DMS79 (cell line): Measurements from ENCODE around the gene STUB1.
A peak's percentile ranks its signal among the peaks of the same experiment; 100 is the strongest.

Experiments
- DNase-seq: peaks from one replicate; lab custom pipeline; 2025; lab: John Stamatoyannopoulos, UW

STUB1 gene

DNA sequence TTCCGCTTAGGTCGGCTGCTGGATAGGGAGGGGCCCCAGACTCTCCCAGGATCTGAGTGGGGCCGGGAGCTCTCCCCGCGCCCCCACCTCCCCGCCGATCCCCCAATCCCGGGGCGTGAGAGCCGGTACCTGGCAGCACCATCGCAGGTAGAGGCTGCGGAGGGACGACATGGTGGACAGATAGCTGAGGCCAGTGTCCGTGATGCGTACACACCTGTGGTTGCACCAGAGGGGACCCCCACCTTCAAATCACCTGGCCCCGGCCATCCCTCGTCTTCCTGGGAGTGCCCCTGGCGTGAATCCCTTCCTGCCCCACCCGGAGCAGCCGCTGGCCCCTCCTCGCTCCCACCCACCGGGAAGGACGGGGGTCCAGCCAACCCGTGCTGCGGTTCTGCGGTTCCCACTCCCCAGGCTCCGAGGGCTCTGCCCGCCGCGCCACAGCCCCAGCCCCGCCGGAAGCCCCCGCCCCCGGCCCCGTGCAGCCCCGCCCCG, 14.7 kb downstream of the STUB1 start:
- no peak for DNase-seq

GRCh38 chr16:695355-696089, 15.3 kb downstream of the STUB1 start:
- DNase-seq, result peak; percentile 94

GRCh38 chr16:698911-699671, 18.9 kb downstream of the STUB1 start:
- no peak for DNase-seq

DNA sequence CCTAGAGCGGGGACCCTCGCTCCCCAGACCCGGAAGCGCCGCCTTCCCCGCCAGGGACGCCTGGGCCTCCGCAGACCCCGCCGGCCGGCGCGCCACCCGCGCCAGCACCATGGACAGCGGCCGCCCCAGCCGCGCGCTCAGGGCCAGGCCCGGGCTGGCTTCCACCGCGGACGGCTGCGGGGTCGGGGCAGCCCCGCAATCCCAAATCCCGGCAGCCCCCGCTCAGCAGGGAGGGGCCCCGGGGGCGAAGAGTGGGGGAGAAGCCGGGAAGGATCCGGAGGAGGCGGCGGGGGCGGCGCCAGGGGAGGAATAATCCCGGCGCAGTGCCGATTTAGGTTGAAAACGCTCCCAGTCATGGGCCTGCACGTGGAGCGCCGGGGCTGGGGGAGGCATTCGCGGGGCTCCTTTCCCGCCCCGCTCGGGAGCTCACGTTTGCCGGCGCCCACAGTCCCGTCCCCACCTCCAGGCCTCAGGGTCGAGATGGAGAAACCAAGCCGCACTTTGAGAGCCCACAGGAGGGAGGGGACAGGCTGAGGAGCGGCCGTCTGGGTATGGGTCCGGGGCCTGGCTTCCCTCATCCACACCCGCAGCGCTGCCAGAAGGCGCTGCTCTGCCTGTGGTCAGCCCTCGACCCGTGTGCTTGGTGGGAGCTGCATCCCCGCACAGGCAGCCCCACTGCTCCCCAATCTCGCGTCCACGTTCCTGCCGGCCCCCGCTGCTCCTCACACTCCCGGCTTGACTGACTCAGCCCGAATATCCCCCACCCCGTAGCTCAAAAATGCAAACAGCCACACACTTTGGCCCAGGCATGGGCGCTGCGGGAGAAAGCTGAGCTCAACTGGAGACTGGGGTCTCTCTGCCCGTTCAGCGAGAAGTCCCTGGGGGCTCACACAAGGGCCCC, 20.7 kb downstream of the STUB1 start:
- no peak for DNase-seq

GRCh38 chr16:702341-702740, 22.1 kb downstream of the STUB1 start:
- no peak for DNase-seq

- no peak for DNase-seq
Measured at GRCh38 chr16:703406-703805, 23.2 kb downstream of the STUB1 start.

DNA sequence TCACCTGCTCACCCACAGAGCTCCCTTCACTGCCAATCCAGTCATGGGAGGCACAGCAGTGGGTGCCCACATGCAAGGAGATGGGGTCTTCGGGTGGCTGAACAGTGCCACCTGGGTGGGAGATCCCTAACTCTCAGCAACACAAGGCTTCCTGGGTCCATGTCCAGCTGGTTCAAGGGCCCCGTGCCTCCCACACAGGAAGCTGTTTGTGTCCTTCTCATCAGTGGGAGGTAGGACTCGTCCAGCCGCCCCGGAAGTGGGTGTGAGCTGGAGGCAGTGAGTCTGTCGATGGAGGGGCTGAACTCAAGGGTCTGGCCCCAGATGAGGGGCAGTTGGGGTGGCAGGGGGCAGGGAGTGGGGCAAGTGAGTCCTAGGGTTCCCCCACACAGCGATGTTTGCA, 23.8 kb downstream of the STUB1 start:
- no peak for DNase-seq

DNA sequence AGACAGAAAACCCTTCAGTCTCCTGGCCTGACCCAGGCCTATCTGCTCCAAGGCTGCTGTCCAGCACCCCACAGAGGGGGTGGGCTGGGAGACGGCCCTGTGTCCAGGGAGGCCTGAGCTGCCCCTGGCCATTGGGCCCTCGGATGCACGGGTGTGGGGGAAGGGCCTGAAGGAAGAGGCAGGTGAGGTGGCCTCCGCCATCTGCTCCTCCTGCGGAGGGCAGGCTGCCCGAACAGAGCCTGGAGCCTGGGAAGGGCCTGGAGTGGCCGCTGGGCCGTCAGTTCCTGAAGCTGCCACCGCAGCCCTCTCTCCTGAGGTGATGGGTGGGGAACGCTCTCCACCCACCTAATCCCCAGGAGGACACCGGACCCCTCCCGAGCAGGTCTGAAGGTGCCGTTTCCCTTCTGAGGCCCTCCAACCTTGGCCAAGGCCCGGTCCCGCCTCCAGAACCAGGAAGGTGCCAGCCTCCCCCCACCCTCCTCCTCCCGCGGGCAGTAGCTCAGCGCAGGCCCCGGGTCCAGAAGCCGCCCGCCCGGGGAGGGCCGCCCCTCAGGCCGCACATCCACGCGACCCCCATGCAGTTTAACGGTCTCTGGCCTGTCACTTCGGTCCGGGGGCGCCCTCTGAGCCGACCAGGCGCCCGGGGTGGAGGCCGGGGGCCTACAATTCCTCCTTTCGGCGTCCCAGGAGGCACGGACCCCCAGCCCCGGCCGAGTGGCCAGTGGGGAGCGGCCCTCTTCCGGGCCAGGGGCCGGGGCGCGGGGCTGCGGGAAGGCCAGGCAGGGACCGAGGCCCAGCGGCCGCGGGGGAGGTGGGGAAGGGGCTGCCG, 24.6 kb downstream of the STUB1 start:
- DNase-seq, result no peak

DNA sequence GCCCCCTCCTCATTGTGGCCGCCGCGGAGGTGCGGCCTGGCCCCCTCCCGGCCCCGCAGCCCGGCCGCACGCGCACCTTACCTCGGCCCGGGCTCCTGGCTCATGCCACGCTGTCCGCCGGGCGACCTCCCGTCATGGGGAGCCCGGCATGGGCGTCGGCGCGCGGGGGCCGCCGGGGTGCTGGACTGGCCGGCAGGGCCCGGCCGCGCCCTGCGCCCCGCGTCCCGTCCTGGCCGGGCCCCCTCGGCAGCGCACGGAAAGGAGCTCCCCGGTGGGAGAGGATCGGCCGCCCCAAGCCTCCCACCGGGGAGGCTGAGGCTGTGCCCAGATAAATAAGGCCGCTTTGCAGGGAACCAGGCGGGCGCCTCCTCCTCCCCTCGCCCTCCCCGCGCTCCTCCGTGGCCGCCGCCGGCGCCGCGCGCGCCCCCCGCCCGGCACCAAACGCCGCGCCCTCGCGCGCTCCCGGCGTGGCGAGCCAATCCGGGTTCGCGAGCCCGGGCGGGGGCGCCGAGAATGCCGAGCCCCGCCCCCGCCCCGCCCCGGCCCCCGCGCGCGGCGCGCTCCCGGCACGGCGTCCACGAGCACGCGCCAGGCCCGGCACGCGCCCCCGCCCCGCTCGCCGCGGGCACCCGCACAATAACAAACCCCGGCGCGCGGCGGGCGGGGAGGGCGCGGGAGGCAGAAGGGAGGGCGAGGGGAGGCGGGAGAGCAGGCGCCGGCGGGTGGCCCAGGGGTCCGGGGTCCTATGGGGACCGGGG, 25.4 kb downstream of the STUB1 start, which contains the start of gene FBXL16:
Gene FBXL16, minus strand, starts transcription at position 371 of the 758 bp plus-strand sequence. CDS start 8,396 bp downstream, outside the sequence.
- peak; percentile 25 for DNase-seq

DNA sequence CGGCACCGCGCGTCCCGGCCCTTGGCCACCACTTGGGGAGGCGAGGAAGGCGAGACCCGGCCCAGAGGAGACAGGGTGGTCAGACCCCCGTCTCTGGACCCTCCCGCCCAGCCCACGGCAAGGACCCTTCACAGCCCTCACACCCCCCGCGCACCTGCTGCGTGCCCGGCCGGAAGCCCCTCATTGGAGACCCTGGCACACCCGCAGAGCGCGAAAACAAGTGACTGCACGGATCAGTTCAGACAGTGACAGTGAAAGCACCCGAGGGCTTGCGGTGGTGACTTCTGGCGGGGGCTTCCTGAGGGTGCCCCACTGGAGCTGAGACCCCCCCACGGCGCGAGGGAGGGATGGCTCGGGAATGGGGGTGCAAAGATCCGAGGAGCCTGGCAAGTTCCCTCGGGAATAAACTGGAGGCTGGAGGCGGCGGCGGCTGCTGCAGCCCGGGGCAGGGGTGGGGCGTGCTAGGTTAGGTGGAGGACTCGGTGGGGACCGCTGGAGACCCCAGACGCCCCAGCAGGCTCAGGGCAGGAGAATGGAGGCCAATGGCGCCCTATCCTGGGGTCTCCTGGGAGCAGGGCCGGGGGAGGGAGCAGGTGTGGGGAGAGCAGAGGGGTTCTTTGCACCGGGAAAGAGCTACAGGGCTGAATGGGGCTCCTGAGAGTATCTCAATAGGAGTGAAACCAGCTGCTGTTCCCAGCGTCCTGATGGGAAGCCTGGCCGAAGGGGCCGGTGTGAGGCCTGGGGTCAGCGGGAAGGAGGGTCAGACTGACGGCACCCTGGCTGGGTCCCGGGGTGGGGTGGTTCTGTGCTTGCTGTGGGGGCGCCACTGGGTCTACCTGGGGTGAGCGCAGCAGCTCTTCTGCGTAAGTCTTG, 26.2 kb downstream of the STUB1 start:
- peak; percentile 18 for DNase-seq

GRCh38 chr16:707062-707538, 26.9 kb downstream of the STUB1 start:
- DNase-seq, result no peak

DNA sequence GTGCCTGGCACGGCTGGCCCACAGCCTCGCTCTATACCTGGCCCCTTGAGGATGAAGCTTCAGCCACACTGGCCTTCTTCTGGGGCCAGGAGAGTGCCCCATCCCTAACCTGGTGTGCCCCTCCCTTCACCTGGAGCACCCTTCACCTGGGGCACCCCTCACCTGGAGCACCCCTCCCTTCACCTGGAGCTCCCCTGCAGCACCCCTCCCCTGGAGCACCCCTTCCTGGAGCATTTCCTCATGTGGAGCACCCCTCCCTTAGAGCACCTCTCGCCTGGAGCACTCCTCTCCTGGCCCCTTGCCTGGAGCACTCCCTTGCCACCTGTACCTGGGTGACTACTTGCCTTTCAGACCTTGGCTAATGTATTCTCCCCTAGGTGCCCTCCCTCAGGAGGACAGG, 27.8 kb downstream of the STUB1 start:
- no peak for DNase-seq

- no peak for DNase-seq
Measured at GRCh38 chr16:708959-709358, 28.7 kb downstream of the STUB1 start.

GRCh38 chr16:709566-710499, 29.6 kb downstream of the STUB1 start:
- peak; percentile 86 for DNase-seq

DNA sequence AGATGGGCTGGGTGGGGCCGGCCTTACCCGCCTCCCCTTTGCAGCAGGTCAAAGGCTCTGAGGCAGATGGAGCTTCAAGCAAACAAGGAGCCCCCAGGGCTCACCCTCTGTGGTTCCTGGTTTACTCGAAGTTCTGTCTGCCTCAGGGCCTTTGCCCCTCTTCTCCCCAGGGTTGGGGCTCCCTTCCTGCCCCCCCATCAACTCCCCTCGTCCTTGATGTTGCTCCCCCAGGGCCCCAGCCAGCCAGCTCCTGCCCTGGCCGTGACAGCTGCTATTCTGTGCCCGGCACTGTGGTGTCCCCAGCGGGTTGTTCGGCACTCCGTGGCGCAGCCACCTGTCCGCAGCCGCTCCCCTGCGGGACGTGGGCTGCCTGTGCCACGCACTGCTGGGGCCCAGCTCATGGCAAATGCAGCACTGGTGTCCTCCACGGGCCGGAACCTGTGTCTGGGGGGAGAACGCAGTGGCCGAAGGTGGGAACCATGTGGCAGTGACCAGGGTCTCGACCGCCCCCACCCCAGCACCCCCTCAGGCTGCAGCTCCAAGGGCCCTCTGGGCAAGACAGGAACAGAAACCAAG, 30.4 kb downstream of the STUB1 start:
- DNase-seq, result no peak

DNA sequence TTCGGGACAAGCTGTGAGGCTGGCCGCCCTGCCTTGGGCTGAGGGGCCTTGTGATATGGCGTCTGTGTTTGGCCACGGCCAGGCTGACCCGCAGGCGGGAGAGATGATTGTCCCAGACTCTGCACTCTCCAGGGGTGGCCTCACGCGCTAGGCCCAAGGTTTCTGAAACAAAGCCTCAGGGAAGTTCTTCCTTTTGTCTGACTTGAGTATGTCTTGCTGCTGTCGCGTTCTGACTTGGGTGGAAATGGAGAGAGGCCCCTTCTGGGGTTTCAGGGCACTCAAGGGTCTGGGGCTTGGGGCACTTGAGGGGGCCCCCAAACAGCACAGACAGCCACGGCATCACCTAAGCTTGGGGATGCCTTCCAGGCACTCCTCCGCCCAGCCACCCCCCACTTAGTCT, 30.9 kb downstream of the STUB1 start:
- no peak for DNase-seq

GRCh38 chr16:711548-712320, 31.5 kb downstream of the STUB1 start:
- peak; percentile 29 for DNase-seq
